Neural progenitor cell (in vitro differentiated cells): ENCODE data around the gene EXOSC5. TPM values are rescaled to one million over a fixed set of nuclear protein-coding genes. Genes with fewer than 3 reads are reported as not detected.

Source experiments
- DNase-seq: peaks from one replicate; pipeline ENCODE4 v3.0.0-alpha.2; 2016; ENCODE audit warnings: low spot score
- H2AFZ ChIP-seq: fragments of 200-600 bp; sonication (generic); replicated peaks from 2 replicates; pipeline ENCODE4 v1.6.1; 2016; ENCODE audit warnings: antibody characterized with exemption
- H3F3A ChIP-seq: fragments of 200-600 bp; sonication (generic); 2 replicates; pipeline ENCODE4 v1.6.1; 2016; ENCODE audit warnings: antibody characterized with exemption, low read depth
- H3K27ac ChIP-seq: fragments of 200-600 bp; sonication (generic); 2 replicates; pipeline ENCODE4 v1.5.1; 2016; ENCODE audit warnings: mild to moderate bottlenecking
- H3K27me3 ChIP-seq: fragments of 200-600 bp; sonication (generic); 2 replicates; pipeline ENCODE4 v1.6.1; 2016; ENCODE audit warnings: mild to moderate bottlenecking, moderate library complexity
- H3K36me3 ChIP-seq: fragments of 200-600 bp; sonication (generic); 2 replicates; pipeline ENCODE4 v1.5.1; 2016
- H3K4me1 ChIP-seq: fragments of 200-600 bp; sonication (generic); 2 replicates; pipeline ENCODE4 v1.6.1; 2016; ENCODE audit warnings: mixed run types
- H3K4me2 ChIP-seq: fragments of 200-600 bp; sonication (generic); 2 replicates; pipeline ENCODE4 v1.6.1; 2016
- H3K4me3 ChIP-seq: fragments of 200-600 bp; sonication (generic); 2 replicates; pipeline ENCODE4 v1.5.1; 2016
- H3K79me2 ChIP-seq: fragments of 200-600 bp; sonication (generic); 2 replicates; pipeline ENCODE4 v1.6.1; 2016; ENCODE audit warnings: low read depth
- H3K9ac ChIP-seq: fragments of 200-600 bp; sonication (generic); 2 replicates; pipeline ENCODE4 v1.6.1; 2016
- H3K9me3 ChIP-seq: fragments of 200-600 bp; sonication (generic); 2 replicates; pipeline ENCODE4 v1.5.1; 2016; ENCODE audit warnings: low read depth
- H4K20me1 ChIP-seq: fragments of 200-600 bp; sonication (generic); 2 replicates; pipeline ENCODE4 v1.6.1; 2016; ENCODE audit warnings: low read depth
- H3K27ac Mint-ChIP-seq: 3 replicates; pipeline ENCODE4 v1.8.0; 2021; ENCODE audit warnings: mixed read lengths
- H3K27me3 Mint-ChIP-seq: 2 replicates; pipeline ENCODE4 v1.8.0; 2022; ENCODE audit warnings: low read depth, mild to moderate bottlenecking, inconsistent platforms, moderate library complexity, mixed read lengths; ENCODE audit not compliant: insufficient read depth
- H3K36me3 Mint-ChIP-seq: 3 replicates; pipeline ENCODE4 v1.8.0; 2021; ENCODE audit warnings: mixed read lengths
- H3K4me1 Mint-ChIP-seq: 3 replicates; pipeline ENCODE4 v1.8.0; 2021; ENCODE audit warnings: mixed read lengths
- H3K4me3 Mint-ChIP-seq: 3 replicates; pipeline ENCODE4 v1.8.0; 2021; ENCODE audit warnings: mild to moderate bottlenecking, moderate library complexity, mixed read lengths
- H3K9me3 Mint-ChIP-seq: 3 replicates; pipeline ENCODE4 v1.8.0; 2020; ENCODE audit warnings: mixed read lengths
- EZH2 ChIP-seq: fragments of 200-600 bp; sonication (generic); IDR thresholded peaks from 2 replicates; pipeline ENCODE4 v1.6.1; 2017; ENCODE audit warnings: antibody characterized with exemption, mild to moderate bottlenecking, moderate library complexity
- EZH2phosphoT487 ChIP-seq: fragments of 200-600 bp; sonication (generic); IDR thresholded peaks from 2 replicates; pipeline ENCODE4 v1.6.1; 2017; ENCODE audit warnings: antibody characterized with exemption
- total RNA-seq: library from RNA; depleted of rRNA; stranded (reverse); fragments of >200 nt; gene quantifications from 2 replicates; pipeline ENCODE4 v1.2.3, GENCODE V29; 2015; ENCODE audit warnings: low replicate concordance
- TF ChIP-seq, protein P1 (sequence below): fragments of 200-600 bp; sonication (generic); IDR thresholded peaks from 2 replicates; pipeline ENCODE4 v1.5.1; 2017; ENCODE audit warnings: antibody characterized with exemption, mild to moderate bottlenecking

EXOSC5 gene
- total RNA-seq, 1 donor from 2014 or later = 10.3 TPM

DNA sequence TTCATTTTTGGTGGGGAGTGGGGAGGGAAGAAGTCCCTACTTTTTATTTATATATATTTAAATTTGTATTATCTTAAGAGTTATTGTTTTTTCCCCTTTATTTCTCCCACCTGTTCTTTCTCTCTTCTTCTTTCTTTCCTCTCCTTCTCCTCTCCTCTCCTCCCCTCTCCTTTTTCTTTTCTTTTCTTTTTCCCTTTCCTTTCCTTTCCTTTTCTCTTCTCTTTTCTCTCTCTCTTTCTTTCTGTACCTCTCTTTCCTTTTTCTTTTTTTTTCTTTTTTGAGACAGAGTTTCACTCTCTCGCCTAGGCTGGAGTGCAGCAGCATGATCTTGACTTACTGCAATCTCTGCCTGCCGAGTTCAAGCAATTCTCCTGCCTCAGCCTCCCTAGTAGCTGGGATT lies 2.4 kb upstream of the EXOSC5 start:
- H3K4me3 ChIP-seq = no peak overlapping the region
- peak overlapping the region; percentile 98 for H3K4me3 Mint-ChIP-seq
- H3K36me3 ChIP-seq = no peaks in the 10 kb centered on the region
- peaks cover 26% of the 10 kb centered on the region for H3K4me1 Mint-ChIP-seq
- H3K9ac ChIP-seq = no peak overlapping the region
- no peaks in the 10 kb centered on the region for H3K9me3 Mint-ChIP-seq
- no peak for DNase-seq
- H2AFZ ChIP-seq = no peak overlapping the region
- H3K27ac Mint-ChIP-seq = no peak overlapping the region
- peaks cover 42% of the 10 kb centered on the region for H3K79me2 ChIP-seq
- no peak overlapping the region for H3K27ac ChIP-seq
- TF ChIP-seq, protein P1, sequence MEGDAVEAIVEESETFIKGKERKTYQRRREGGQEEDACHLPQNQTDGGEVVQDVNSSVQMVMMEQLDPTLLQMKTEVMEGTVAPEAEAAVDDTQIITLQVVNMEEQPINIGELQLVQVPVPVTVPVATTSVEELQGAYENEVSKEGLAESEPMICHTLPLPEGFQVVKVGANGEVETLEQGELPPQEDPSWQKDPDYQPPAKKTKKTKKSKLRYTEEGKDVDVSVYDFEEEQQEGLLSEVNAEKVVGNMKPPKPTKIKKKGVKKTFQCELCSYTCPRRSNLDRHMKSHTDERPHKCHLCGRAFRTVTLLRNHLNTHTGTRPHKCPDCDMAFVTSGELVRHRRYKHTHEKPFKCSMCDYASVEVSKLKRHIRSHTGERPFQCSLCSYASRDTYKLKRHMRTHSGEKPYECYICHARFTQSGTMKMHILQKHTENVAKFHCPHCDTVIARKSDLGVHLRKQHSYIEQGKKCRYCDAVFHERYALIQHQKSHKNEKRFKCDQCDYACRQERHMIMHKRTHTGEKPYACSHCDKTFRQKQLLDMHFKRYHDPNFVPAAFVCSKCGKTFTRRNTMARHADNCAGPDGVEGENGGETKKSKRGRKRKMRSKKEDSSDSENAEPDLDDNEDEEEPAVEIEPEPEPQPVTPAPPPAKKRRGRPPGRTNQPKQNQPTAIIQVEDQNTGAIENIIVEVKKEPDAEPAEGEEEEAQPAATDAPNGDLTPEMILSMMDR = no peak
- TF ChIP-seq EZH2phosphoT487 (no peak), EZH2 (no peak)
- peaks cover 5% of the 10 kb centered on the region for H4K20me1 ChIP-seq
- peaks cover 8% of the 10 kb centered on the region for H3K27me3 Mint-ChIP-seq
- H3K4me2 ChIP-seq = no peak overlapping the region
- H3K9me3 ChIP-seq = no peaks in the 10 kb centered on the region
- peaks cover 4% of the 10 kb centered on the region for H3F3A ChIP-seq
- peaks cover 2% of the 10 kb centered on the region for H3K36me3 Mint-ChIP-seq
- H3K27me3 ChIP-seq = no peaks in the 10 kb centered on the region
- peaks cover 7% of the 10 kb centered on the region for H3K4me1 ChIP-seq

DNA sequence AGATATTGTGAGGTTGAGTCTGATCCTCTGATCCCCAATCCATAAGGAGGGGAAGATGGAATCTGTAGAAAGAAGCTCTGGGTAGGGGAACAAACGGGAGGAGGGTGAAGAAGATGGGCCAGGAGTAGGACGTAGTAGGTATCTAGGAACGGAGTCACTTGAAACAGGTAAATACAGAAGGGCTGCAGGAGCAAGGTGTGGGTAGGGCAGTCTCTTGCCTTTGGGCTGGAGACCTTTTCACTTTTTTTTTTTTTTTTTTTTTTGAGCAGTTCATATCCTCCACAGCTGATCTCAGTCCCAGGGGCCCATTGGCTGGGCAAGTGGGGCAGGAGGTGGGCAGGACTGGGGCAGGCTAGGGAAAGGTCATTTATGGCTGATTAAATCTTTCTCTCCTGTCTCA lies 1.9 kb upstream of the EXOSC5 start:
- Histone ChIP-seq H3K27ac (no peak overlapping the region), H3F3A (peaks cover 4% of the 10 kb centered on the region), H2AFZ (no peak overlapping the region), H3K4me1 (peaks cover 7% of the 10 kb centered on the region), H3K4me2 (peak overlapping the region; percentile 95), H3K27me3 (no peaks in the 10 kb centered on the region), H4K20me1 (peaks cover 5% of the 10 kb centered on the region), H3K36me3 (no peaks in the 10 kb centered on the region), H3K4me3 (peak overlapping the region; percentile 98), H3K9me3 (no peaks in the 10 kb centered on the region), H3K79me2 (peaks cover 42% of the 10 kb centered on the region), H3K9ac (peak overlapping the region; percentile 93)
- Mint-ChIP-seq H3K9me3 (no peaks in the 10 kb centered on the region), H3K36me3 (peaks cover 2% of the 10 kb centered on the region), H3K4me1 (peaks cover 26% of the 10 kb centered on the region), H3K27me3 (peaks cover 8% of the 10 kb centered on the region), H3K27ac (no peak overlapping the region), H3K4me3 (peak overlapping the region; percentile 98)
- no peak for DNase-seq
- no peak for TF ChIP-seq EZH2

DNA sequence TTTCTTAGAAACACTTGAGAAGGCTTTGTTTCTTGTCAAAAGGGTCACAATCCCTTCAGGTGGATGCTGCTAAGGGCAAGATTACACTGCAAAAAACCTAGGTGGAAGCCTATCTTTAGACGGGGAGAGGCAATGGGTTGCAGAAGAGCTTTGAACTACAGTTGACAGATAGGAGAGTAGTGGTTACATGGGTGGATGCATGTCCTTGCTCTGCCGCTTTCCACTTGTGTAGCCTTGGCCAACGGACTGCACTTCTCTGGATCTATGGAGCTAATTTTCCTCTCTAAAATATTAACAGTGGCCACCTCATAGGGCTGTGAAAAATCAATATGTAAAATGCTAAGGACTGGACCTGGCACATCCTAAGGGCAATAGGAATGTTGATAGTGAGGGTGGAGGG lies 1.4 kb upstream of the EXOSC5 start:
- peaks cover 26% of the 10 kb centered on the region for H3K4me1 Mint-ChIP-seq
- Histone ChIP-seq H3K27me3 (no peaks in the 10 kb centered on the region), H3K9me3 (no peaks in the 10 kb centered on the region), H4K20me1 (peaks cover 5% of the 10 kb centered on the region), H3K79me2 (peaks cover 42% of the 10 kb centered on the region), H3K4me2 (peak overlapping the region; percentile 95), H3K36me3 (no peaks in the 10 kb centered on the region), H2AFZ (no peak overlapping the region), H3F3A (peaks cover 4% of the 10 kb centered on the region), H3K4me3 (peak overlapping the region; percentile 98), H3K27ac (no peak overlapping the region), H3K9ac (peak overlapping the region; percentile 93), H3K4me1 (peaks cover 7% of the 10 kb centered on the region)
- DNase-seq = no peak
- TF ChIP-seq EZH2phosphoT487 (no peak), EZH2 (no peak)
- TF ChIP-seq, protein P1 = no peak
- H3K9me3 Mint-ChIP-seq = no peaks in the 10 kb centered on the region
- H3K27me3 Mint-ChIP-seq = peaks cover 8% of the 10 kb centered on the region
- H3K27ac Mint-ChIP-seq = no peak overlapping the region
- H3K4me3 Mint-ChIP-seq = peak overlapping the region; percentile 98
- peaks cover 2% of the 10 kb centered on the region for H3K36me3 Mint-ChIP-seq

- H3K4me3 ChIP-seq = peak overlapping the region; percentile 98
- peaks cover 5% of the 10 kb centered on the region for H4K20me1 ChIP-seq
- H3K9ac ChIP-seq = peak overlapping the region; percentile 93
- H3K36me3 ChIP-seq = no peaks in the 10 kb centered on the region
- Mint-ChIP-seq H3K4me1 (peaks cover 26% of the 10 kb centered on the region), H3K27ac (peak overlapping the region; percentile 100), H3K4me3 (peak overlapping the region; percentile 98), H3K27me3 (peaks cover 8% of the 10 kb centered on the region), H3K36me3 (peaks cover 2% of the 10 kb centered on the region), H3K9me3 (no peaks in the 10 kb centered on the region)
- H3F3A ChIP-seq = peaks cover 4% of the 10 kb centered on the region
- H3K27me3 ChIP-seq = no peaks in the 10 kb centered on the region
- peak overlapping the region; percentile 95 for H3K4me2 ChIP-seq
- peak overlapping the region; percentile 94 for H2AFZ ChIP-seq
- peak overlapping the region; percentile 97 for H3K27ac ChIP-seq
- TF ChIP-seq EZH2phosphoT487 = no peak
- TF ChIP-seq, protein P1 = no peak
- no peak for TF ChIP-seq EZH2
- H3K79me2 ChIP-seq = peaks cover 42% of the 10 kb centered on the region
- DNase-seq = peak; percentile 16
- H3K9me3 ChIP-seq = no peaks in the 10 kb centered on the region
- H3K4me1 ChIP-seq = peaks cover 7% of the 10 kb centered on the region
These were observed 875 bp upstream of the EXOSC5 start for GRCh38 chr19:41398050-41398418.
